HG02973 (cell line): ENCODE results near the gene RAB15.

Source experiments
- ATAC-seq: cut with Tn5 transposase; IDR thresholded peaks from one replicate; pipeline ENCODE4 v1.9.1; 2021; ENCODE audit warnings: moderate library complexity; ENCODE audit not compliant: unreplicated experiment

RAB15 gene

GRCh38 chr14:64971943-64972791 lies at the start of gene RAB15:
Gene RAB15, minus strand, starts transcription at chr14:64972336. Its CDS starts 260 bp downstream, at chr14:64972076.
- ATAC-seq = no peak

- ATAC-seq = no peak
Measured at GRCh38 chr14:65019944-65020566, 47.9 kb upstream of the RAB15 start.

GRCh38 chr14:65016471-65016870 lies 44.3 kb upstream of the RAB15 start:
- no peak for ATAC-seq

GRCh38 chr14:65015391-65015790 lies 43.3 kb upstream of the RAB15 start:
- no peak for ATAC-seq

- no peak for ATAC-seq
Measured at GRCh38 chr14:65012353-65012752, 40.2 kb upstream of the RAB15 start.

GRCh38 chr14:65011538-65011937 lies 39.4 kb upstream of the RAB15 start:
- ATAC-seq = no peak

GRCh38 chr14:65010211-65010931 lies 38.2 kb upstream of the RAB15 start:
- no peak for ATAC-seq

GRCh38 chr14:65007202-65007601 lies 35.1 kb upstream of the RAB15 start:
- no peak for ATAC-seq

GRCh38 chr14:65006261-65006721 lies 34.2 kb upstream of the RAB15 start:
- ATAC-seq = no peak

- peak; percentile 52 for ATAC-seq
Measured at GRCh38 chr14:65003394-65003793, 31.3 kb upstream of the RAB15 start.

GRCh38 chr14:65002586-65003210 lies 30.6 kb upstream of the RAB15 start:
- no peak for ATAC-seq

GRCh38 chr14:65001723-65002122 lies 29.6 kb upstream of the RAB15 start:
- no peak for ATAC-seq

GRCh38 chr14:65000898-65001591 lies 28.9 kb upstream of the RAB15 start:
- no peak for ATAC-seq

GRCh38 chr14:64998455-64998931 lies 26.4 kb upstream of the RAB15 start:
- ATAC-seq = no peak

GRCh38 chr14:64997108-64997794 lies 25.1 kb upstream of the RAB15 start:
- ATAC-seq = no peak

GRCh38 chr14:64995291-64995690 lies 23.2 kb upstream of the RAB15 start:
- ATAC-seq = no peak

- no peak for ATAC-seq
Measured at GRCh38 chr14:64994540-64994939, 22.4 kb upstream of the RAB15 start.

- ATAC-seq = no peak
Measured at GRCh38 chr14:64993266-64993930, 21.3 kb upstream of the RAB15 start.

GRCh38 chr14:64992328-64992885 lies 20.3 kb upstream of the RAB15 start:
- no peak for ATAC-seq
